GM12878 (cell line): ENCODE results near the gene ZBTB5. TPM values are rescaled to one million over a fixed set of nuclear protein-coding genes. Genes with fewer than 3 reads are reported as not detected.

Experiments used
- FOXK2 ChIP-seq: fragments of 450-650 bp; IDR thresholded peaks from 2 replicates; pipeline ENCODE4 v1.6.1; 2017; ENCODE audit warnings: mild to moderate bottlenecking, moderate library complexity
- FOXM1 ChIP-seq: IDR thresholded peaks from 2 replicates; pipeline ENCODE4 v1.6.1; 2012; ENCODE audit warnings: low read depth, mild to moderate bottlenecking, inconsistent platforms, low read length, moderate library complexity
- MEF2B ChIP-seq: fragments of 450-650 bp; IDR thresholded peaks from 2 replicates; pipeline ENCODE4 v1.6.1; 2018; ENCODE audit warnings: mild to moderate bottlenecking, moderate library complexity; ENCODE audit not compliant: partially characterized antibody, poor library complexity, severe bottlenecking
- MXI1 ChIP-seq: fragments of 150-350 bp; IDR thresholded peaks from 2 replicates; pipeline ENCODE4 v1.6.1; 2011; ENCODE audit warnings: low read depth, mild to moderate bottlenecking, inconsistent platforms, low read length, improper control_type of control experiment
- NR2F1 ChIP-seq: fragments of 450-650 bp; conservative IDR thresholded peaks from 2 replicates; pipeline ENCODE4 v1.6.1; 2017; ENCODE audit warnings: mild to moderate bottlenecking
- PAX5 ChIP-seq: IDR thresholded peaks from 2 replicates; pipeline ENCODE4 v1.6.1; 2011; ENCODE audit warnings: low read depth, low read length, borderline replicate concordance
- POLR2AphosphoS5 ChIP-seq: IDR thresholded peaks from 2 replicates; pipeline ENCODE4 v1.6.1; 2011; ENCODE audit warnings: mild to moderate bottlenecking, low read length, inconsistent platforms
- RCOR1 ChIP-seq: conservative IDR thresholded peaks from 2 replicates; pipeline ENCODE4 v1.6.1; 2012; ENCODE audit warnings: low read depth, low read length, improper control_type of control experiment
- SMAD1 ChIP-seq: fragments of 450-650 bp; IDR thresholded peaks from 2 replicates; pipeline ENCODE4 v1.6.1; 2018; ENCODE audit warnings: mild to moderate bottlenecking, low read depth; ENCODE audit not compliant: partially characterized antibody
- TCF3 ChIP-seq: IDR thresholded peaks from 2 replicates; pipeline ENCODE4 v1.6.1; 2012; ENCODE audit warnings: low read depth, mild to moderate bottlenecking, low read length, borderline replicate concordance; ENCODE audit not compliant: insufficient read depth
- YY1 ChIP-seq: IDR thresholded peaks from 2 replicates; pipeline ENCODE4 v1.6.1; 2011; ENCODE audit warnings: low read depth, mild to moderate bottlenecking, low read length
- polyA plus RNA-seq, 11 experiments: library from polyadenylated mRNA; depleted of rRNA in 4 of 11; unstranded in 6 of 11; stranded (reverse) in 5 of 11; fragments of >200 nt; fragmentation: Nextera tagmentation in 4 of 11; fragmentation: Illumina TruSeq in 1 of 11; extraction: Ambion mirVana in 4 of 11; extraction: Trizol in 1 of 11; gene quantifications; 1 replicate in 1 of 11; 2 replicates in 10 of 11; pipeline versions ENCODE4 v1.2.1 to v1.2.3, GENCODE V29; 2011 to 2016; ENCODE audit warnings: inconsistent platforms in 2 of 11, missing spikeins in 2 of 11, low read depth in 1 of 11
- total RNA-seq, 4 experiments: library from RNA; depleted of rRNA in 3 of 4; stranded (reverse); fragments of >200 nt in 3 of 4; fragmentation: Illumina TruSeq in 1 of 4; extraction: Trizol in 1 of 4; gene quantifications; 2 replicates each; pipeline versions ENCODE4 v1.2.1 to v1.2.3, GENCODE V29; 2013 to 2021
- TF ChIP-seq, protein P1 (sequence below): fragments of 450-650 bp; IDR thresholded peaks from 2 replicates; pipeline ENCODE4 v1.6.1; 2016; ENCODE audit warnings: mild to moderate bottlenecking, moderate library complexity, borderline replicate concordance
- TF ChIP-seq, protein P2 (sequence below): fragments of 450-650 bp; formaldehyde crosslinking; IDR thresholded peaks from 2 replicates; pipeline ENCODE4 v1.4.0; 2020; ENCODE audit warnings: mild to moderate bottlenecking, moderate library complexity
- TF ChIP-seq, protein P3 (sequence below): fragments of 450-650 bp; IDR thresholded peaks from 2 replicates; pipeline ENCODE4 v1.6.1; 2017; ENCODE audit warnings: mild to moderate bottlenecking, low read depth, inconsistent platforms; ENCODE audit not compliant: poor library complexity, severe bottlenecking
- TF ChIP-seq, protein P4 (sequence below): fragments of 450-650 bp; IDR thresholded peaks from 2 replicates; pipeline ENCODE4 v1.6.1; 2017; ENCODE audit warnings: low read depth, mild to moderate bottlenecking, moderate library complexity

The ZBTB5 gene
- total and polyA plus RNA-seq, 10 of the 15 experiments (the other 5 are each of a cell fraction or from before 2014, with no cell fraction given) = 1.4 to 32.5 (median 12.1) TPM

DNA sequence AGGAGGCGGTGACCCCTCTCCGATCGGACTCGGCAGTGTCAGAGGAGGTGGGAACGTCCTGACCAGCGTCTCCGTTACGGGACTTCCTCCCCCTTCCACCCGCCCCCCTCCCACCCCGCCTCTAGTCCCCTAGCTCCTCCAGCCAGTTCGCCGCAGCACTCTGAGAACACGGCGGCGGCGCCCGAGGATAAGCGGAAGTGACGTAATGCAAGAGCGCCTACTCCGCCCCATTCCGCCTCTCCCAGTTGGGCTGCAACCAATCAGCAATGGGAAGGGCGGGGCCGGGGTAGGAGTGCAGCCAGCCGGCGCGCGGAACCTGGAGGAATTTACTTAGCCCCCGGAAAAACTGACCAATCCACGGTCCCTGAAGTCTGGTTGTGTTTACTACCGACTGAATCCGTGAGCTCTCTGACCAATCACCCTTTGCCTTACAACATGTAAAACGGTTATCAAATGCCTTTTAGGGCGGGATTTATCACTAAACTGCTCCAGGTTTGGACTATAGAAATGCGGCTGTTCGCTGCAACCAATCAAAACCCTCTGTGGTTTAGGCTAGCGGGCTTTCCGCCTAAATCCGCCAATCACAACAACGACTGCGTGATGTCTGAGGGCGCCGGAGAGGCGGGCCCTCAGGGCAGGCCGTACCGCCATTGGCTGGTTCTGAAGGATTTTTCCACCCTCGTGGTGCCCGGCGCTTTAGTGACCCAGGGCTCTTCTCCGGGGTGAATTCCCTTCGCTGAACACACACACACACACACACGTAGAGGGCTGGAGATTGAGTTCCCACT lies at the start of gene ZBTB5 (continued):
- TF ChIP-seq YY1 (no peak), FOXK2 (no peak), PAX5 (peak; percentile 65; the same call in 1 of the 2 replicates), MXI1 (peak; percentile 94), FOXM1 (peak; percentile 79), RCOR1 (no peak), NR2F1 (no peak), TCF3 (0 out of 2 replicates have a peak, but pooled peaks have one; percentile 13), SMAD1 (peak; percentile 58), MEF2B (no peak), POLR2AphosphoS5 (peak; percentile 81; the same call in 1 of the 2 replicates)
- TF ChIP-seq, protein P1, sequence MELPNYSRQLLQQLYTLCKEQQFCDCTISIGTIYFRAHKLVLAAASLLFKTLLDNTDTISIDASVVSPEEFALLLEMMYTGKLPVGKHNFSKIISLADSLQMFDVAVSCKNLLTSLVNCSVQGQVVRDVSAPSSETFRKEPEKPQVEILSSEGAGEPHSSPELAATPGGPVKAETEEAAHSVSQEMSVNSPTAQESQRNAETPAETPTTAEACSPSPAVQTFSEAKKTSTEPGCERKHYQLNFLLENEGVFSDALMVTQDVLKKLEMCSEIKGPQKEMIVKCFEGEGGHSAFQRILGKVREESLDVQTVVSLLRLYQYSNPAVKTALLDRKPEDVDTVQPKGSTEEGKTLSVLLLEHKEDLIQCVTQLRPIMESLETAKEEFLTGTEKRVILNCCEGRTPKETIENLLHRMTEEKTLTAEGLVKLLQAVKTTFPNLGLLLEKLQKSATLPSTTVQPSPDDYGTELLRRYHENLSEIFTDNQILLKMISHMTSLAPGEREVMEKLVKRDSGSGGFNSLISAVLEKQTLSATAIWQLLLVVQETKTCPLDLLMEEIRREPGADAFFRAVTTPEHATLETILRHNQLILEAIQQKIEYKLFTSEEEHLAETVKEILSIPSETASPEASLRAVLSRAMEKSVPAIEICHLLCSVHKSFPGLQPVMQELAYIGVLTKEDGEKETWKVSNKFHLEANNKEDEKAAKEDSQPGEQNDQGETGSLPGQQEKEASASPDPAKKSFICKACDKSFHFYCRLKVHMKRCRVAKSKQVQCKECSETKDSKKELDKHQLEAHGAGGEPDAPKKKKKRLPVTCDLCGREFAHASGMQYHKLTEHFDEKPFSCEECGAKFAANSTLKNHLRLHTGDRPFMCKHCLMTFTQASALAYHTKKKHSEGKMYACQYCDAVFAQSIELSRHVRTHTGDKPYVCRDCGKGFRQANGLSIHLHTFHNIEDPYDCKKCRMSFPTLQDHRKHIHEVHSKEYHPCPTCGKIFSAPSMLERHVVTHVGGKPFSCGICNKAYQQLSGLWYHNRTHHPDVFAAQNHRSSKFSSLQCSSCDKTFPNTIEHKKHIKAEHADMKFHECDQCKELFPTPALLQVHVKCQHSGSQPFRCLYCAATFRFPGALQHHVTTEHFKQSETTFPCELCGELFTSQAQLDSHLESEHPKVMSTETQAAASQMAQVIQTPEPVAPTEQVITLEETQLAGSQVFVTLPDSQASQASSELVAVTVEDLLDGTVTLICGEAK = peak; percentile 87
- TF ChIP-seq, protein P2, sequence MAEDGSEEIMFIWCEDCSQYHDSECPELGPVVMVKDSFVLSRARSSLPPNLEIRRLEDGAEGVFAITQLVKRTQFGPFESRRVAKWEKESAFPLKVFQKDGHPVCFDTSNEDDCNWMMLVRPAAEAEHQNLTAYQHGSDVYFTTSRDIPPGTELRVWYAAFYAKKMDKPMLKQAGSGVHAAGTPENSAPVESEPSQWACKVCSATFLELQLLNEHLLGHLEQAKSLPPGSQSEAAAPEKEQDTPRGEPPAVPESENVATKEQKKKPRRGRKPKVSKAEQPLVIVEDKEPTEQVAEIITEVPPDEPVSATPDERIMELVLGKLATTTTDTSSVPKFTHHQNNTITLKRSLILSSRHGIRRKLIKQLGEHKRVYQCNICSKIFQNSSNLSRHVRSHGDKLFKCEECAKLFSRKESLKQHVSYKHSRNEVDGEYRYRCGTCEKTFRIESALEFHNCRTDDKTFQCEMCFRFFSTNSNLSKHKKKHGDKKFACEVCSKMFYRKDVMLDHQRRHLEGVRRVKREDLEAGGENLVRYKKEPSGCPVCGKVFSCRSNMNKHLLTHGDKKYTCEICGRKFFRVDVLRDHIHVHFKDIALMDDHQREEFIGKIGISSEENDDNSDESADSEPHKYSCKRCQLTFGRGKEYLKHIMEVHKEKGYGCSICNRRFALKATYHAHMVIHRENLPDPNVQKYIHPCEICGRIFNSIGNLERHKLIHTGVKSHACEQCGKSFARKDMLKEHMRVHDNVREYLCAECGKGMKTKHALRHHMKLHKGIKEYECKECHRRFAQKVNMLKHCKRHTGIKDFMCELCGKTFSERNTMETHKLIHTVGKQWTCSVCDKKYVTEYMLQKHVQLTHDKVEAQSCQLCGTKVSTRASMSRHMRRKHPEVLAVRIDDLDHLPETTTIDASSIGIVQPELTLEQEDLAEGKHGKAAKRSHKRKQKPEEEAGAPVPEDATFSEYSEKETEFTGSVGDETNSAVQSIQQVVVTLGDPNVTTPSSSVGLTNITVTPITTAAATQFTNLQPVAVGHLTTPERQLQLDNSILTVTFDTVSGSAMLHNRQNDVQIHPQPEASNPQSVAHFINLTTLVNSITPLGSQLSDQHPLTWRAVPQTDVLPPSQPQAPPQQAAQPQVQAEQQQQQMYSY (CRISPR knock-in tag) = no peak
- TF ChIP-seq, protein P3, sequence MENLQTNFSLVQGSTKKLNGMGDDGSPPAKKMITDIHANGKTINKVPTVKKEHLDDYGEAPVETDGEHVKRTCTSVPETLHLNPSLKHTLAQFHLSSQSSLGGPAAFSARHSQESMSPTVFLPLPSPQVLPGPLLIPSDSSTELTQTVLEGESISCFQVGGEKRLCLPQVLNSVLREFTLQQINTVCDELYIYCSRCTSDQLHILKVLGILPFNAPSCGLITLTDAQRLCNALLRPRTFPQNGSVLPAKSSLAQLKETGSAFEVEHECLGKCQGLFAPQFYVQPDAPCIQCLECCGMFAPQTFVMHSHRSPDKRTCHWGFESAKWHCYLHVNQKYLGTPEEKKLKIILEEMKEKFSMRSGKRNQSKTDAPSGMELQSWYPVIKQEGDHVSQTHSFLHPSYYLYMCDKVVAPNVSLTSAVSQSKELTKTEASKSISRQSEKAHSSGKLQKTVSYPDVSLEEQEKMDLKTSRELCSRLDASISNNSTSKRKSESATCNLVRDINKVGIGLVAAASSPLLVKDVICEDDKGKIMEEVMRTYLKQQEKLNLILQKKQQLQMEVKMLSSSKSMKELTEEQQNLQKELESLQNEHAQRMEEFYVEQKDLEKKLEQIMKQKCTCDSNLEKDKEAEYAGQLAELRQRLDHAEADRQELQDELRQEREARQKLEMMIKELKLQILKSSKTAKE = peak; percentile 86
- TF ChIP-seq, protein P4, sequence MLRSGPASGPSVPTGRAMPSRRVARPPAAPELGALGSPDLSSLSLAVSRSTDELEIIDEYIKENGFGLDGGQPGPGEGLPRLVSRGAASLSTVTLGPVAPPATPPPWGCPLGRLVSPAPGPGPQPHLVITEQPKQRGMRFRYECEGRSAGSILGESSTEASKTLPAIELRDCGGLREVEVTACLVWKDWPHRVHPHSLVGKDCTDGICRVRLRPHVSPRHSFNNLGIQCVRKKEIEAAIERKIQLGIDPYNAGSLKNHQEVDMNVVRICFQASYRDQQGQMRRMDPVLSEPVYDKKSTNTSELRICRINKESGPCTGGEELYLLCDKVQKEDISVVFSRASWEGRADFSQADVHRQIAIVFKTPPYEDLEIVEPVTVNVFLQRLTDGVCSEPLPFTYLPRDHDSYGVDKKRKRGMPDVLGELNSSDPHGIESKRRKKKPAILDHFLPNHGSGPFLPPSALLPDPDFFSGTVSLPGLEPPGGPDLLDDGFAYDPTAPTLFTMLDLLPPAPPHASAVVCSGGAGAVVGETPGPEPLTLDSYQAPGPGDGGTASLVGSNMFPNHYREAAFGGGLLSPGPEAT = peak; percentile 69; the same call in 1 of the 2 replicates
